GM19468 (cell line): ENCODE results near the gene MUTYH.

Experiments
- ATAC-seq: cut with Tn5 transposase; IDR thresholded peaks from one replicate; pipeline ENCODE4 v1.9.1; 2021; ENCODE audit warnings: mild to moderate bottlenecking, moderate library complexity, moderate number of reproducible peaks; ENCODE audit not compliant: unreplicated experiment; ENCODE audit errors: extremely low read depth

The MUTYH gene

GRCh38 chr1:45326627-45327623 is 13.3 kb downstream of the MUTYH start, which contains the start of gene HPDL:
Gene HPDL (plus strand): TSS chr1:45326895. CDS start chr1:45327149, 254 bp downstream.
- no peak for ATAC-seq

GRCh38 chr1:45325851-45326506 is 14.3 kb downstream of the MUTYH start:
- no peak for ATAC-seq

- no peak for ATAC-seq
Observed at GRCh38 chr1:45322486-45323040, 17.7 kb downstream of the MUTYH start.

- ATAC-seq: no peak
Observed at GRCh38 chr1:45321444-45321843, 18.8 kb downstream of the MUTYH start.

- ATAC-seq: no peak
Observed at GRCh38 chr1:45319761-45320160, 20.5 kb downstream of the MUTYH start.

GRCh38 chr1:45317166-45317565 is 23.1 kb downstream of the MUTYH start:
- no peak for ATAC-seq

GRCh38 chr1:45314266-45314665 is 26.0 kb downstream of the MUTYH start:
- ATAC-seq: no peak

- no peak for ATAC-seq
Observed at GRCh38 chr1:45306905-45307304, 33.3 kb downstream of the MUTYH start.

- no peak for ATAC-seq
Observed at GRCh38 chr1:45306319-45306718, 33.9 kb downstream of the MUTYH start.

GRCh38 chr1:45305231-45305630 is 35.0 kb downstream of the MUTYH start:
- ATAC-seq: no peak

GRCh38 chr1:45304311-45305081 is 35.7 kb downstream of the MUTYH start:
- ATAC-seq: no peak

- peak; percentile 20 for ATAC-seq
Observed at GRCh38 chr1:45303520-45304310, 36.5 kb downstream of the MUTYH start.

- no peak for ATAC-seq
Observed at GRCh38 chr1:45302505-45303150, 37.6 kb downstream of the MUTYH start.

GRCh38 chr1:45300669-45300997 is 39.6 kb downstream of the MUTYH start:
- ATAC-seq: no peak

GRCh38 chr1:45299981-45300668 is 40.1 kb downstream of the MUTYH start:
- no peak for ATAC-seq

- no peak for ATAC-seq
Observed at GRCh38 chr1:45299296-45299695, 40.9 kb downstream of the MUTYH start.

GRCh38 chr1:45297666-45298356 is 42.4 kb downstream of the MUTYH start:
- ATAC-seq: no peak

GRCh38 chr1:45291716-45292115 is 48.5 kb downstream of the MUTYH start:
- ATAC-seq: no peak
